HG03280 (cell line): ENCODE results near the gene CTTNBP2.

Experiments
- ATAC-seq: cut with Tn5 transposase; IDR thresholded peaks from one replicate; pipeline ENCODE4 v1.9.1; 2021; ENCODE audit warnings: mild to moderate bottlenecking, moderate library complexity; ENCODE audit not compliant: unreplicated experiment

CTTNBP2 gene

DNA sequence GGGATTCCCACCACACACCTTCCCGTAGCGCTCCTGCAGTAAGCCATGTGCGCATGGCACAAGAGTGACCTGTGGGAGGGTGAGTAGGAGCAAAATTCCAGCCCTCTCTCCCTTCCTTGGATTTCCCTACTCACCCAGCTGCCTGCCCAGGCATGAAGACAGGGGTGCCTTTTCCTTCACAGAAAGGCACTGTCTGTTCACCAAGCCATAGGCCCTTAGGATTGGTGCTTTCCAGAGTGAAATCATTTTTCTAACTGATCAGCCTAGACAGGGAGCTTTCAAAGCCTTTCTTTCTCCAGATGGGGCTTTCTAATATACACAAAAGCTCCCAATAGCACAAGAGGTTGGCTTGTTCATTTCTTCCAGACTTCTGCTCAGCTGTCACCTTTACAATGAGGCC, 79.7 kb downstream of the CTTNBP2 start:
- no peak for ATAC-seq

GRCh38 chr7:117791877-117792780, 81.1 kb downstream of the CTTNBP2 start:
- ATAC-seq, result no peak

- no peak for ATAC-seq
Observed at GRCh38 chr7:117790731-117791130, 82.5 kb downstream of the CTTNBP2 start.

GRCh38 chr7:117790251-117790650, 83.0 kb downstream of the CTTNBP2 start:
- no peak for ATAC-seq

DNA sequence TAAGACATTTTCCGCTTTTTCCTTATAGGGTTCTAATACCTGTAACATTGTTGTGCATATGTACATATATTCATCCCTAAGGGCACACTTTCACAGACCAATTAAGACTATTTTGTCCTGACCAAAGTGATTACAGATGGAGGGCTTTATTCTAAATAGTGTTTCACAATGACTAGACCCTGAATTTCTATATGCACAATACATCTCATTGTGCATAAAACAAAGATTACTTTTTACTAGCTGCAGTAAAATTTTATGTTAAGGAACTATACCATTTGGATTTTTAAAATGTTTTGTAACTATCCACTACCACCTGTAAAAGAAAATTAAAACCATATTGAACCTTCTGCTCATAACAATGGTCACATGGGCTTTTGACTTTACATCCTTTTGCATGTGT, 87.8 kb downstream of the CTTNBP2 start:
- no peak for ATAC-seq

DNA sequence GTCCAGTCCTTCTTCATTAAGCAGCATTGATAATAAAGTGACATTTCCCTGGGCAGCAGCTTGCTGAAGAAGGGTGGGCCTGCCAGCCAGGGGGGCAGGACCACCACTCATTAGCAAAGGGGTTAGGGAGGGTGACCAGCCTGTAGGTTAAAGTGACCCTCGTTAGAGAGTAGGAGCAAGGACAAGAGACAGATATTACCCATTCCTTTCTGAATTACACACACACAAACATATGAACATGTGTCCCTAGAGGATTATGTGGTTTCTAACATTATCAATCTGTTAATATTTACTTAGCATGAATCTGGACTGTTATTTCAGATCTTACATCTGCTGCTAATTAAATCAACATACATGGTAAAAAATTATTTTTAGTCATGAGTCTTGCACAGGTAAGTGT, 88.9 kb downstream of the CTTNBP2 start:
- no peak for ATAC-seq

GRCh38 chr7:117782761-117783160, 90.5 kb downstream of the CTTNBP2 start:
- no peak for ATAC-seq

- no peak for ATAC-seq
Observed at GRCh38 chr7:117781707-117782106, 91.5 kb downstream of the CTTNBP2 start.

- ATAC-seq, result peak; percentile 86
Observed at GRCh38 chr7:117780832-117781231, 92.4 kb downstream of the CTTNBP2 start.

GRCh38 chr7:117777335-117778142, 95.7 kb downstream of the CTTNBP2 start:
- ATAC-seq, result no peak

GRCh38 chr7:117776224-117776623, 97.0 kb downstream of the CTTNBP2 start:
- ATAC-seq, result no peak

DNA sequence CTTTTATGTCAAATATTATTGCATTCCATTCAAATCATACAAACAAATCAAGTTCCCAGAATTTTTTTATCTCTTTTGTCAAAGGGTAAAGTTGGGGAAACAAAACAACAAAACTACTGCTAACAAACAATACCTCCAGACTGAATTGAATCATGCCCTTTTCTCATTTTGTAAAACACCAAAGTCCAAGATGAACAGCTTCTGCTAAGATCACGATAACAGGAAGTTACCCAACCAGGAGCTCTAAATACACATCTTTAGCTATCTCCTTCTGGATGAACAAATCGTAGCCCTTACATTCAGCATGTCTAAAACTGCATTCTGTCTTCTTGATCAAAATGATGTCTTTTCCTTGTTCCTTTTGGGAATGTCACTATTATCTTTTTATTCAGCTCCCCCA, 97.4 kb downstream of the CTTNBP2 start:
- no peak for ATAC-seq

DNA sequence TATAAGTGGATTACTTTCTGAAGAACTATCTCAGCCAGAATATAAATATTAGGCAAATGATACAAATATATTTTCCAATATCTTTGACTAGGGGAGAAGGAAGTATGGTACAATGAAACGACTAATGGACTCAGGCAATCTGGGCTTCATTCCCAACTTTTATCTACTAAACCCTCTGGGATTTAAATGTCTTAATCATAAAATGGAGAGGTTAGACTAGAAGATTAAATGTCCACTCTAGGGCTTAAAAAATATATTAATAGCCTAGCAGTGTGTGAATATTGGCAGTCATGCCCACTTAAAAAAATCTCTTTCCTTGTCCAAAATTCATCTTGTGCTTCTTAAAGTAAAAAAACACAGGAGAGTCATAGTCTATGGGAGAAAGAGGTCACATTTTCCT, 98.3 kb downstream of the CTTNBP2 start:
- no peak for ATAC-seq

DNA sequence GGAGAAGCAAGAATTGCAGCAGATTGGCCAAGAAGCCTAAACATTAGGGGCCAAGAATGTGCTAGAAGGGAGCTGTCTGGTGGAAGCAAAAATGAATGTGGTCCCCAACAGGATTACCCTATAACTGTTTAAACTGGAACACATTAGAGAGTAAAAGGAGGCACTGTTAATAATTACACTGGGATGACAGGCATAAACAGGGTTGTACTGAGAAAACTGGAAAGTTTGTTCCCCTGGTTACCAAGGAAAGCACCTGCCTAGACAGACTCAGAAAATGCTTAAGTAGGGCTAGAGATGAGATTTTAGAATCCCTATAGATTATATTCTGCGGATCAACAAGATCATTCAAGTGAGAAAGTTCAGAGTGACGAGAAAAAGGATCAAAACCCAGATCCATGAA, 100.8 kb downstream of the CTTNBP2 start:
- ATAC-seq, result no peak

DNA sequence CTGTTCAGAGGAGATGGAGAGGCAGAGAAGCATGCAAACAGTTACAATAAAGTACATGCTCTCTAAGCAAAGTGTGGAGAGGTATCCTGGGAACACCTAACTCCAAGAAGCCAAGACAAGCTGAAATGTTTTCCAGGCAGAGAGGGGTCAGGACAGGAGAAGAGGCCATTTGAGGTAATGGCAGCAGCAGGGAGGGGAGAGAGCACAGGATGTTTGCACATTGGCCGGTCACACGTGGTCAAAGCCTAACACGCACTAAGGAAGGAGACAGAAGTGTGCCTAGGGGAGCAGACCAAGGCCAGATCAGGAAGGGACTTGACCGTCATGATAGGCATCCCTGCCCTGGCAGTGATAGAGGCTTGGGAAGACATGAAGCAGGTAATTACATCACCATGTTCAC, 101.5 kb downstream of the CTTNBP2 start:
- ATAC-seq, result no peak

DNA sequence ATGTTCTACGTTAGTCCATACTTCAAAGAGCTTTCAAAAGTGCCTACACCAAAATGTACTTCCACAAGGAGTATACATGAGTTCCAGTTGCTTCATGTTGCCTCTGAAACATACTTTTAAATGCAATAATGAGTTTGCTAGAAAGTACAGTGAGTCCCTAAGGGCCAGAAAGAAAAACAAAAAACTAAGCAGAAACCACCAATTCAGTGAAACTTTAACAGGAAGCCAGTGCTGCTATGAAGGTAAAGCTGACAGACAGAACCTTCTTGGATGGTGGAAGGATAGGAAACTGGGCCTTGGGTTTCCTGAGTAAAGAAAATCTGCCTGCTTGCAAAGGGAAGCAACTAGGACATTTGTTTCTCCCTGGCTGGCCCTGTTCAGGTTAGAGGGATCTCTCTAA, 104.2 kb downstream of the CTTNBP2 start:
- no peak for ATAC-seq

- ATAC-seq, result no peak
Observed at GRCh38 chr7:117767951-117768350, 105.3 kb downstream of the CTTNBP2 start.

DNA sequence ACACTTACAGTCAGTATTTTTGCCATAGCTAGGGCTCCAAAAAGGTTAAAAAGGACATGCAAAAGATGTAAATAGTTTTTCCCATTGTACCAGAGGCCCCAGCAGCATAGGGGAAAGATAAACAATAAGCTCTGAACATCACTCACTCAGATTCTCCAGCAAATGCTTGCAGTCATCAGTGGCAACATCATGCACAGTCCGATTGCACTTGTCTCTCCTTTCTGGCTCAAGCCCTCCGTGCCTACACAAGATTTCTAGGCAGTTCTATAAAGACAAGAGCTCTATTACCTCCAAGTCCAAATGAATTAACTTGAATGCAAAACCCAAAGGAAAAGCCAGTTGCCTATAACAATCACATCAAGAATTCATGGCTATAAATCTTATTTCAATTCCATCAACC, 106.3 kb downstream of the CTTNBP2 start:
- ATAC-seq, result no peak

- no peak for ATAC-seq
Observed at GRCh38 chr7:117764031-117764430, 109.2 kb downstream of the CTTNBP2 start.

- no peak for ATAC-seq
Observed at GRCh38 chr7:117762055-117762454, 111.2 kb downstream of the CTTNBP2 start.

DNA sequence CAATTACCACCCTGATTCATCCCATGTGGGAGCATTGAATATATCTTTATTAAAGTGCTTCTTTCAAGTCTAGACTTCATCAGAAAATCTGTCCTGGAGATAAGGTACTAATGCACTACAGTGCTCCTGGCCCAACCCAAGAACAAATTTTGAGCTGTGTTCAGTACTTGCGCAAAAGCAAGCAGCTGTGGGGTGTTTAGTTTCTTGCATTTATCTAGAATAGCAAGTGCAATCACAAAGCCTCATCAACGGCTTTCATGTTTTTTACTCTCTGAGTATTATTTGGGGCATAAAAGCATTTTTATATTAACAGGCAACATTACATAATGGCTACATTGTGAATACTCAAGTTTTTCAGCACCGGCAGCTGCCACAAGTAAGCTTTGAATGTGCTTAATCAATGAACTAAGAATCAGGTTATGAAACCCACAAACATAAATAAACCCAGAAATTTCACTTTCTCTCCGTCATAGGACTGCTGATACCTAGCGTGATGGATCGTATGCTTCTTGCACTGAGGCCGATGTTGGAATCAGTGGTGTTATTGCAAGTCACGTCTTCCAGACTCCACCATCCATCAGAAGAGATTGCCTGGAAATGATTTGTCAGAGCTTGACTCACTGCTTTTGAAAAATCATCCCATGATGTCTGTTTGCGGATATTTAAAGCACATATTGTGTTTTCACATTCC, 113.1 kb downstream of the CTTNBP2 start:
- ATAC-seq, result no peak
